ENCODE measurements around the gene BRINP3.

GRCh38 chr1:190429932-190430331 lies 47.7 kb downstream of the BRINP3 start:
- TF ChIP-seq MYC (IDR thresholded peaks at IDR 0.05; ENCODE audit: low read depth, low read length) (no peak), POLR2A (IDR thresholded peaks at IDR 0.05; ENCODE audit: low read depth, low read length) (no peak), EZH2 (IDR thresholded peaks at IDR 0.05; ENCODE audit: borderline replicate concordance, low read depth, low read length, severe bottlenecking) (no peak), GATA2 (IDR thresholded peaks at IDR 0.05; ENCODE audit: insufficient read depth, insufficient read length, low read depth, low read length) (no peak), JUN (IDR thresholded peaks at IDR 0.05; ENCODE audit: borderline replicate concordance, insufficient read depth, insufficient read length, low read depth) (no peak), POLR2AphosphoS5 (IDR thresholded peaks at IDR 0.05; ENCODE audit: insufficient read depth, low read depth, low read length) (no peak)
- TF ChIP-seq, protein P1, sequence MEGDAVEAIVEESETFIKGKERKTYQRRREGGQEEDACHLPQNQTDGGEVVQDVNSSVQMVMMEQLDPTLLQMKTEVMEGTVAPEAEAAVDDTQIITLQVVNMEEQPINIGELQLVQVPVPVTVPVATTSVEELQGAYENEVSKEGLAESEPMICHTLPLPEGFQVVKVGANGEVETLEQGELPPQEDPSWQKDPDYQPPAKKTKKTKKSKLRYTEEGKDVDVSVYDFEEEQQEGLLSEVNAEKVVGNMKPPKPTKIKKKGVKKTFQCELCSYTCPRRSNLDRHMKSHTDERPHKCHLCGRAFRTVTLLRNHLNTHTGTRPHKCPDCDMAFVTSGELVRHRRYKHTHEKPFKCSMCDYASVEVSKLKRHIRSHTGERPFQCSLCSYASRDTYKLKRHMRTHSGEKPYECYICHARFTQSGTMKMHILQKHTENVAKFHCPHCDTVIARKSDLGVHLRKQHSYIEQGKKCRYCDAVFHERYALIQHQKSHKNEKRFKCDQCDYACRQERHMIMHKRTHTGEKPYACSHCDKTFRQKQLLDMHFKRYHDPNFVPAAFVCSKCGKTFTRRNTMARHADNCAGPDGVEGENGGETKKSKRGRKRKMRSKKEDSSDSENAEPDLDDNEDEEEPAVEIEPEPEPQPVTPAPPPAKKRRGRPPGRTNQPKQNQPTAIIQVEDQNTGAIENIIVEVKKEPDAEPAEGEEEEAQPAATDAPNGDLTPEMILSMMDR (IDR thresholded peaks at IDR 0.05; ENCODE audit: extremely low read depth in 1 of 2, insufficient read depth in 1 of 2, low read depth in 1 of 2, low read length in 2 of 2) = no peak

Data from endothelial cell of umbilical vein (primary cell).